AG04450 (cell line): Measurements from ENCODE around the gene EMILIN1. TPM values are rescaled to one million over a fixed set of nuclear protein-coding genes. Genes with fewer than 3 reads are reported as not detected.
"Not testable (repeated sequence)": the region's sequence is repeated elsewhere in the genome, so short reads cannot be mapped to it uniquely, and the experiment has no call there.

ENCODE experiments used
- CTCF ChIA-PET: fragments of 300-600, 350-600 bp; formaldehyde crosslinking; extraction: SDS; loops from one replicate; lab custom pipeline; 2022; ENCODE audit warnings: antibody characterized with exemption, inconsistent platforms; lab: Charles Lee
- POLR2A ChIA-PET: fragments of 350-600 bp; formaldehyde crosslinking; extraction: SDS; loops from one replicate; lab custom pipeline; 2021; ENCODE audit warnings: antibody characterized with exemption, inconsistent platforms; lab: Yijun Ruan, JAX
- DNase-seq: peaks from one replicate; pipeline ENCODE4 v3.0.0-alpha.2; 2011; ENCODE audit warnings: low read depth, low spot score
- H3K27ac ChIP-seq: one replicate; pipeline ENCODE4 v1.5.1; 2012; ENCODE audit warnings: low read depth, low read length, control low read depth
- H3K27me3 ChIP-seq: one replicate; pipeline ENCODE4 v1.6.0; 2012; ENCODE audit warnings: low read length; ENCODE audit not compliant: control insufficient read depth, insufficient read depth
- H3K4me3 ChIP-seq: 2 replicates; pipeline ENCODE4 v1.5.1; 2011; ENCODE audit warnings: mild to moderate bottlenecking, low read depth, low read length, control low read depth
- H3K9me3 ChIP-seq: 2 replicates; pipeline ENCODE4 v1.5.1; 2012; ENCODE audit warnings: low read length; ENCODE audit not compliant: control insufficient read depth, insufficient read depth
- CTCF ChIP-seq: IDR thresholded peaks from 2 replicates; pipeline ENCODE4 v1.5.1; 2011; ENCODE audit warnings: low read depth, low read length, control low read depth, inconsistent platforms
- polyA plus RNA-seq: library from polyadenylated mRNA; depleted of rRNA; stranded (reverse); fragments of >200 nt; gene quantifications from 2 replicates; pipeline ENCODE4 v1.2.3, GENCODE V29; 2011

The EMILIN1 gene
- polyA plus RNA-seq, 1 experiment, result 68.3 TPM

- Histone ChIP-seq H3K9me3 (peaks cover 2% of the 10 kb centered on the region; the same call in 1 of the 2 replicates), H3K27me3 (no peaks in the 10 kb centered on the region), H3K4me3 (no peak overlapping the region), H3K27ac (no peak overlapping the region)
- no peak for DNase-seq
- CTCF ChIA-PET, result interaction anchor here (1.7 kb wide), 1 partner anchor 227 kb away, joined by 5 read pairs; no protein-coding TSS in a partner anchor
- TF ChIP-seq CTCF, result no peak
- POLR2A ChIA-PET, result interaction anchor here (0.7 kb wide), 1 partner anchor 102 kb away, joined by 6 read pairs; no protein-coding TSS in a partner anchor
Measured at GRCh38 chr2:27073782-27074181, 4.6 kb upstream of the EMILIN1 start.

GRCh38 chr2:27074738-27075565 lies 3.5 kb upstream of the EMILIN1 start:
- H3K27me3 ChIP-seq, result no peaks in the 10 kb centered on the region
- ChIA-PET POLR2A (no interaction called here), CTCF (interaction anchor here (0.8 to 1.7 kb wide), 3 partner anchors 12 to 228 kb away, joined by 3 to 5 read pairs (median 3); partner anchors contain the start of gene KHK)
- peaks cover 2% of the 10 kb centered on the region; the same call in 1 of the 2 replicates for H3K9me3 ChIP-seq
- TF ChIP-seq CTCF, result no peak
- no peak overlapping the region for H3K4me3 ChIP-seq
- peak overlapping the region; percentile 57 for H3K27ac ChIP-seq
- DNase-seq, result no peak

- peak overlapping the region; percentile 57 for H3K27ac ChIP-seq
- POLR2A ChIA-PET, CTCF ChIA-PET: not testable (repeated sequence)
Measured at GRCh38 chr2:27075566-27075871, 2.9 kb upstream of the EMILIN1 start.

GRCh38 chr2:27076323-27076722 lies 2.1 kb upstream of the EMILIN1 start:
- Histone ChIP-seq H3K27ac (no peak overlapping the region), H3K27me3 (no peaks in the 10 kb centered on the region), H3K4me3 (no peak overlapping the region), H3K9me3 (no peaks in the 10 kb centered on the region; the same call in 1 of the 2 replicates)
- POLR2A ChIA-PET, result no interaction called here
- DNase-seq, result no peak
- TF ChIP-seq CTCF, result no peak
- CTCF ChIA-PET, result no interaction called here

More at GRCh38 chr2:27075566-27075871, 2.9 kb upstream of the EMILIN1 start:
- H3K9me3 ChIP-seq, H3K27me3 ChIP-seq, H3K4me3 ChIP-seq, DNase-seq: not testable (repeated sequence)

- no peak for TF ChIP-seq CTCF
- DNase-seq, result no peak
- ChIA-PET CTCF (interaction anchor here (0.6 kb wide), 1 partner anchor 21 kb away, joined by 4 read pairs; no protein-coding TSS in a partner anchor), POLR2A (interaction anchor here (0.6 to 1.0 kb wide), 3 partner anchors 13 to 135 kb away, joined by 3 to 7 read pairs (median 3); partner anchors contain the start of genes ATRAID and SLC5A6)
- Histone ChIP-seq H3K27me3 (no peaks in the 10 kb centered on the region), H3K4me3 (no peak overlapping the region), H3K27ac (no peak overlapping the region), H3K9me3 (no peaks in the 10 kb centered on the region; the same call in 1 of the 2 replicates)
Measured at GRCh38 chr2:27077231-27077630, 1.2 kb upstream of the EMILIN1 start.
